GM04504 (cell line): Measurements from ENCODE around the gene PDPR.
"Not testable (repeated sequence)": the region's sequence is repeated elsewhere in the genome, so short reads cannot be mapped to it uniquely, and the experiment has no call there.

Source experiments
- DNase-seq: peaks from one replicate; pipeline ENCODE4 v3.0.0-alpha.2; 2012; ENCODE audit warnings: low read depth

The PDPR gene

DNA sequence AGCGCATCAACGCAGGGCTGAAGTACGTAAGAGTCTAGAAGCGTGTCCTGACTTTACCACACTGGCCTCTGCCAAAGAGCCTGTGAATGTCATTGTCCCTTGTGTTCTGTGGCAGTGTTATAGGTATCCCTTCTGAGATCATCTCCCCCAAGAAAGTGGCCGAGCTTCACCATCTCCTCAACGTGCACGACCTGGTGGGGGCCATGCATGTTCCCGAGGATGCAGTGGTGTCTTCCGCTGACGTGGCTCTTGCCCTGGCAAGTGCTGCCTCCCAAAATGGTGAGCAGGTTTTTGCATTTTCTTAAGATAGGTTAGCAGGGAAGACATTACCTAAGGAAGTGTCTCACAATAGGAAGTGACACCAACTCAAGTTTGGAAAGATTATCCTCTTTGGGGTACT, 14.7 kb downstream of the PDPR start:
- DNase-seq: not testable (repeated sequence)

DNA sequence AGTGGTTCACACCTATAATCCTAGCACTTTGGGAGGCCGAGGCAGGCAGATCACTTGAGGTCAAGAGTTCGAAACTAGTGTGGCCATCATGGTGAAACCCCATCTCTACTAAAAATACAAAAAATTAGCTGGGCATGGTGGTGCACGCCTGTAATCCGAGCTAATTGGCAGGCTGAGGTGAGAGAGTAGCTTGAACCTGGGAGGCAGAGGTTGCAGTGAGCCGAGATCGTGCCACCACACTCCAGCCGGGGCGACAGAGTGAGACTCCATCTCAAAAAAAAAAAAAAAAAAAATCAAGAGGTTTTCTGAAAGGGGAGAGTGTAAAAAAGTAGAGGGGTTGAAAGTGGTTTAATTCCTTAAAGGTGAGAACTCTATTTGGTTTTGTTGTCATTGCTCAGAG, 21.7 kb downstream of the PDPR start:
- not testable (repeated sequence) for DNase-seq

DNA sequence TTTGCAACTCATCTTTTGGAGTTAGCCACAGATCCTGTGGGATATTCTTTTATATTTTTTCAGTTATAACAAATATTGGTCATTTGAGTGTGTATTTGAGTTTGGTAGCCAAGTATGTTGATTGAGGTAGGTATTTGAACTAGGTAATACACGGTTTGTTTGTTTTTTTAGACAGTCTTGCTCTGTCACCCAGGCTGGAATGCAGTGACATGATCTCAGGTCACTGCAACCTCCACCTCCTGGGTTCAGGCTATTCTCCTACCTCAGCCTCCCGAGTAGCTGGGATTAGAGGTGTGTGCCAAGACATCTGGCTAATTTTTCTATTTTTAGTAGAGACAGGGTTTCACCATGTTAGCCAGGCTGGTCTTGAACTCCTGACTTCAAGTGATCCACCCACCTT, 22.5 kb downstream of the PDPR start:
- DNase-seq: not testable (repeated sequence)

DNA sequence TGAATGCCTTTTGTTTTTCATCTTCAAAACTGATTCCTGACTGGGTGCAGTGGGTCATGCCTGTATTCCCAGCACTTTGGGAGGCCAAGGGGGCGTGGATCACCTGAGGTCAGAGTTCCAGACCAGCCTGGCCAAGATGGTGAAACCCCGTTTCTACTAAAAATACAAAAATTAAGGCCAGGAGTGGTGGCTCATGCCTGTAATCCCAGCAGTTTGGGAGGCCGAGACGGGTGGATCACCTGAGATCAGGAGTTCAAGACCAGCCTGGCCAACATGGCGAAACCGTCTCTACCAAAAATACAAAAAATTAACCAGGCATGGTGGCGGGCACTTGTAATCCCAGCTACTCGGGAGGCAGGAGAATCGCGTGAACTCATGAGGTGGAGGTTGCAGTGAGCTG, 28.6 kb downstream of the PDPR start:
- DNase-seq: not testable (repeated sequence)

DNA sequence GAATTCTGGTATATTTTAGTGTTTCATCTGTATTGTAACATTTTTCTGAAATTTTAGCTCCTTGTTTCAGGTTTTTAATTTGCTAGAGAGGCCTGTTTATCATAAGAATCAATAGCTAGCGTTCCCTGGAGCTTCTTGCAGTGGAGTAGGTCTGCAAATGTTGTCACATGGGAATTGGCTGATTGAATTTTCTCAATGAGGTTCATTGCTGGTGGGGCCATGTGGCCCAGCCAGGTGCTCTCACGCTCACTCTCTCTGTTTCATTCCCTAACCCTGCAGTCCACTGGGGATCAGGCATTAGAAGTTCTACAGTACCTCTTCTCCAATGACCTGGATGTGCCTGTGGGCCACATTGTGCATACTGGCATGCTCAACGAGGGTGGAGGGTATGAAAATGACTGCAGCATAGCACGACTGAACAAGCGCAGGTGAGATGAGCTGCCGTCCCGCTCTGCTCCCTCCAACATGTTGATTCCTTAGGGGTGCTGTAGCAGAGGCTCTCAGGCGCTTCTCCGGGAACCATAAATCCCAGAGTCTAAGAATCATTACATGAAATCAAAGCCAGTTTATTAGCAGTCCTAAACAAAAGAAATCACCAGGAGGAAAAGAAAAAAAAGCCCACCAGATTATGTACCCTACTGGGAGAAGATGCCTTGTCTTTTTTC, 29.2 kb downstream of the PDPR start:
- DNase-seq: not testable (repeated sequence)

DNA sequence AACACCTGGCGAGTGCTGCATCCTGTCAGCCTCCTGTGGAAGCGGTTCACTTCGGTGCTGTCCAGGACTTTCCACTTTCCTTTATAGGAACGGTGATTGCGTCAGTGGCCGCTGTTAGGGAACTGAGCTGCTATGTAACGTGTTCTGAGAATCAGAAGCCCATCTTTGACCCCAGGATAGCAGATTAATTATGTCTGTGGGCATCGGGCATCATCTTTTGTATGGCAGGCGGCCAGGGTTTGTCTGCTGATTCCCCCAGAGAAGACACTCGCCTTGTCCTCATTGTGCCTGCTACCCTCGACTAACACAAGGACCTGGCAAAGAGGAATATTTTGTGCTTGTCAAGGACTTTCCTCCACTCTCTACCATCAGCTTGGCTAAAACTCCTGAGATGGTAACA, 33.7 kb downstream of the PDPR start:
- not testable (repeated sequence) for DNase-seq

DNA sequence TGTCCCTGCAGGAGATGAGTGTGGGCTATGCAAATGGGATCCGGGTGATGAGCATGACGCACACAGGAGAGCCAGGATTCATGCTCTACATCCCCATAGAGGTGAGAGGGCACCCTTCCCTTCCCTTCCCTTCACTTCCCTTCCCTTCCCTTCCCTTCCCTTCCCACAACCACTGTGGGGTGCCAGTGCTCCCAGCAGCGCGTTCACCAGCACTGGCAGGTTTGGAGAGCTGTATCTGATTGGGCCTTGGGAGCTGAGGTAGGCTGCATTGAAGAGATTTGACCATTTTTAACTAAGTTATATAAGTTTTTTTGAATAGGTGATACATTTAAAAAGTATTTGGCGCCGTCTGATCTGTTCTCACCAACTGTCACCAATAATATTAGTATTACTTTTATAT, 34.3 kb downstream of the PDPR start:
- DNase-seq: not testable (repeated sequence)

DNA sequence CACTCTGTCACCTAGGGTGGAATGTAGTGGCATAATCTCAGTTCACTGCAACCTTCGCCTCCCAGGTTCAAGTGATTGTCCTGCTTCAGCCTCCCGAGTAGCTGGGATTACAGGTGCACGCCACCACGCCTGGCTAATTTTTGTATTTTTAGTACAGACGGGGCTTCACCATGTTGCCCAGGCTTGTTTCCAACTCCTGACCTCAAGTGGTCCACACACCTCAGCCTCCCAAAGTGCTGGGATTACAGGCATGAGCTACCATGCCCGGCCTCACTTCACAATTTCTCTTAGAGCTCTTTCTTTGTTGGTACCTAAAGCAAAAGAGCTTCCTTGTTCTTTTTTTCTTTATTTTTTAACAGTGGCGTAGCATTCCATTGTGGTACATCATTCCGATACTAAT, 35.2 kb downstream of the PDPR start:
- DNase-seq: not testable (repeated sequence)

DNA sequence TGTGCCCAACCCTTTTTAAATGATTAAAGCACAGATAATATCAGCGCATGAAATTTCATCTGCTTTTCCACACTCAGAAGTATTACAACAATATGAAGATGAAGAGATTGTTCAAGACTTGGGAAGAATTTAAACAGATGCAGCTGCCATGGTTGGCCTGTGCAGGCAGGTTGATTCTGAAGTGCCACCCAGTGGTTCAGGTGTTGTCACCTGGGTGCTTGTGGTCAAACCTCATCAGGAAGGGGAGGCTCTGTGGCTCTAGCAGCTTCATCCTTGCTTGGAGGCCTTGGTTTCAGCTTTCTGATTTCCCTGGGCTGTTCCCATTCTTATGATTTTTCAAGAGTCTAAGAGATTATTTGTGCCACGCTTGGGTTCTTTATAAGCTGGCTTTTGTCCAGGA, 37.3 kb downstream of the PDPR start:
- no peak for DNase-seq

DNA sequence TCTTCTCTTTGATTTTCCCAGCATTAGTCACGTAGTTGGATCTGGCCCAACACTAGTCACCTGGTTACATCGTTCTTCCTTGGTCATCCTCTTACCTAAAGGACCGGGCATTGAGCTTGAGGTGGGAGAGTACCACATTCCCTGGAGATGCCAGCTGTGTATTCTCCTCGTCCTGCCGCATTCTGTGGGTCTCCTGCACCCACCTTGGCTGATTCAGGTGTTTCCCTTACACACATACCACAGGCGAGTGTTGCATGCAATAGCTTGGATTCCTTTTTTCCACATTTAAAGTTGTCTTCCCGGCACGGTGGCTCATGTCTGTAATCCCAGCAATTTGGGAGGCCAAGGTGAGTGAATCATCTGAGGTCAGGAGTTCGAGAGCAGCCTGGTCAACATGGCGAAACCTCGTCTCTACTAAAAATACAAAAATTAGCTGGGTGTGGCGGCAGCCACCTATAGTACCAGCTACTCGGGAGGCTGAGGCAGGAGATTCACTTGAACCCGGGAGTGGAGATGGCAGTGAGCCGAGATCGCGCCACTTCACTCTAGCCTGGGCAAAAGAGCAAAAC, 37.9 kb downstream of the PDPR start:
- DNase-seq: no peak

DNA sequence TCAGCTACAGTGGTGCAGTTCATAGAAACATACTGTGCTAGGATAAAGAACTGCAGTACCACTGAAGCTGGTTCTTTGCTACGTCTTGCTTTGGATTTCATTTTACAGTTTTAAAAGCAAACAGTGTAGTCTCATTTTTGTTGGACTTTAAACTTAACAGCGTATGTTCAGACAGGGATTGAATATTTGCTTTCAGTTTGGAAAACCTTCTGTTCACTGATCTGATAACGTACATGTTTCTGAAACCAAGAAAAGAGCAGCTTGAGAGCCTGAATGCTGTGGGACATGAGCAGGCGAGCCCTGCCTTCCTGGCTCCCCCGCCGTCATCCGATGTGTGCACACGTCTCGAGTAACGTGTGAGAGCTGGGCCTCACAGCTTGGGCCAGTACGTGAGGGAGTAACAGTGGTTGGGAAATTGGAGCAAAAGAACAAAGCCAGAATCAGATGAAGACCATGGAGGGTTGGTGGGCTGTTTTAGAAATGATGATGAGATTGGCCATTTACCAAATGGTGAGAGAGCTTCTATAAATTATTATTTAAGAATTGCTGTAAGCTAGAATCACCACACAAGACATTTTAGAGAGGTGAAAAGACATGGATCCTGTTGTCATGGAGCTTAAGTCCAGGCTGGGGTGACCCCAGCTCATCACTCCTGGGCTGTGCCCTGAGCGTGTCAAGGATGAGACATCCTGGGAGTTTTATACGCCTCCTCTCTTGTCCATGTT, 38.6 kb downstream of the PDPR start:
- DNase-seq: no peak

DNA sequence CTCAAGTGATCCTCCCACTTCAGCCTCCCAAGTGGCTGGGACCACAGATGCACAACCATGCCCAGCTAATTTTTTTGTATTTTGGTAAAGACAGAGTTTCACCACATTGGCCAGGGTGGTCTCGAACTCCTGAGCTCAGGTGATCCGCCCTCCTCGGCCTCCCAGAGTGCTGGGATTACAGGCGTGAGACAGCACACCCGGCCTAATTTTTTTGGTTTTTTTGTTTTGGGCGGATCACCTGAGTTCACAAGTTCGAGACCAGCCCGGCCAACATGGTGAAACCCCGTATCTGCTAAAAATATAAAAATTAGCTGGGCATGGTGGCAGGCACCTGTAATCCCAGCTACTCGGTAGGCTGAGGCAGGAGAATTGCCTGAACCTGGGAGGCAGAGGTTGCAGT, 40.6 kb downstream of the PDPR start:
- not testable (repeated sequence) for DNase-seq

DNA sequence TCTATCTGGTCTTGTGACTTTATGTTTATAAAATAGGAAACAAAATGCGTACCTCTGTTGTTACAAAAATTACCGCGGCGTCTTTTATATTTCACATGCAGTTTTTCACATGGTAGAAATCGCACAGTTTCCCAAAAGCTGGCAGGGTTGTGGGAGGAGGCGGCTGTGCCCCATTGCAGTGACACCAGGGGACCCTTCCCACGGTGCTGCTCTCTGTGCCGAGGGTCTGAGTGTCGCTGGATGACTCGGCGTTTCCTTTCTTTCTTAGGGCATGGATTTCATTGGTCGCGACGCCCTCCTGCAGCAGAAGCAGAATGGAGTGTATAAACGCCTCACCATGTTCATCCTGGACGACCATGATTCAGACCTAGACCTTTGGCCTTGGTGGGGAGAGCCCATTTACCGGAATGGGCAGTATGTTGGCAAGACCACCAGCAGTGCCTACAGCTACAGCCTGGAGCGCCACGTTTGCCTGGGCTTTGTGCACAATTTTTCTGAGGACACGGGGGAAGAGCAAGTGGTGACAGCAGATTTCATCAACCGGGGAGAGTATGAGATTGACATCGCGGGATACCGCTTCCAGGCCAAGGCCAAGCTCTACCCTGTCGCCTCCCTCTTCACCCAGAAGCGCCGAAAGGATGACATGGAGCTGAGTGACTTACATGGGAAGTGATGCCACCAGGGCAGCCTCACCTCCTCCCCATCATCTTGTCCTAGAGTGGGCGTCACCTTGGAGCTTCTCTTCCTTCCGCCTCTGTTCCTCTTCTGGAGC, 42.3 kb downstream of the PDPR start:
- DNase-seq: no peak

DNA sequence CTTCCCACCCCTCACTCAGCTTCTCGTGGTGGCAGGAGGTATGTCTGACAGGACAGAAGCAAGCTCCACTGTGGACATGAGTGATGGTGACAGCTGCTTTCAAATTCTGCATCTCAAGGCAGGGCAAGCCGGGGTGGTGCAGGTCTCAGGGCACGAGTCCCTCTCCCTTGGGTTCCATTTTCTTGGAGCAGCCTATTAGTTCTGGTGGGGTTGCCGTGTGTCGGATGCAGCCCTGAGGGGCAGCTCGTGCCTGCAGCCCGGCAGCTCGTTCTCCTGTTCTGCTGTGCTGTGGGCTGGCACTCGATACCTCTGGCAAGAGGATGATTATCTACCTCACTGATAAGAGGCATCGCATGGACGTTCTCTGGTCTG, 43.0 kb downstream of the PDPR start:
- no peak for DNase-seq

DNA sequence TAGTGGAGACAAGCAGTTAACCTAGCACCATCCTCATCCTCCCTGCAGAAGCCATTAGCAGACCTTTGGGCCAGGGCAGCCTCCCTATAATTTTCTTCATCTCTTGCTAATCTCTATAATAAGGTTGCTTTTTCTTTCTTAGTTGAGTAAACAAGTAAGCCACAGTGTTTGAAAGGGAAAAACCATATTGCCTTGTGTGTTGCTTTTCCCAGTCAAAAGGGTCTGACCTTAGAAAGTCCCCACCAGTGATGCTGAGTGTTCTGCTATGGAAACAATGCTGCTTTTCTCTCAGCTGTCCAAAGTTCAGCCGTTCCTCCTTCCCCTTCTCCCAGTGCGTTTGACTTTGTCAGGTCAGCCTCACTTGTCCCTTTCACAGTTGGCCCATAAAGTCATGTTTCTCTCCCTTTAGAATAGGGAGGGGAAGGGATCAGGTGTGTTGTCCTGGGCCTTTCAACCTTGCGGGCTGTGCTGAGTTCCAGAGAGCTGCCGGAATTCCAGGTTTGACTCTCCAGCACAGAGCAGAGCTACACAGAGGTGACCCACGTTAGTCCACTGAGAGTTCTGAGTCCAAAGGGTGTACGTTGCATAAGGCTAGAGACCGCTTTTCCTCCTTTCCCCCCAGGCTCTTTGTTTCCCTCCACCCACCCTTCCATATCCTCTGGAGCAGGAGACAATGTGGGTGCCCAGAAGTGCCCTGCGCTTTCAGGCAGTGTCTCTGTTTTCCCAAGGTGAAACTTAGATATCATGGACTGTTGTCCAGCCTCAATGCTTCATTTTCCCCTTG, 43.5 kb downstream of the PDPR start:
- no peak for DNase-seq

DNA sequence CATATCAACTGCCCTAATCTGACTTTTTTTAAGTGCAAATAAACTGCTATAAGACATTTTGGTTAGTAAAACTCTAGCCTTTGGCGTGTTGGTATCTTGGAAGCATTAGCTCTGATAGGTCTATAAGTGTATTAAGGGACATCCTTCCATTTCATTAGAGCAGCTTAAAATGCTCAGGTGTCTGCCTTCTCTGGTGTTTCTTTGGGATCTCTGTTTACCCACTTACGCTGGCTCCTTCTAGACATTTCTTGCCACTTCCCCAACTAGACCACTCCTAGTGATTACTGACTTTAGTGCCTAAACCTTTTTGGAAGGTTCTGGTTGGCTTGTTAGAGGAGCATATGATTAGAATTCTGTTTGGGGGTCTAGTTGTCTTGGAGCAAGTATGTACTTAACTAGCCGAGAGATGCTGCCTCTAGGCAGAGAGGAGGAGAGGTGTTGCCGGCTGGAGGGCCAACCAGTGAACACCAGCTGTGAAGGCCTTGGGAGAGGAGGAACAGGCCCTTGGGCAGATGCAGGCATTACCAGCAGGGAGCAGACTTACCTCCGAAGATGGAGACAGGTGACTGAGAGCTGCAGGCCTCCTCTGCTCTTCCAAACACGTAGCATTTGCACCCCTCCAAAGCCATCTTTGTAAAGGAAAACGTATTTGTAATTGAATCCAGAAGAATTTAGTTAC, 44.3 kb downstream of the PDPR start:
- DNase-seq: no peak

DNA sequence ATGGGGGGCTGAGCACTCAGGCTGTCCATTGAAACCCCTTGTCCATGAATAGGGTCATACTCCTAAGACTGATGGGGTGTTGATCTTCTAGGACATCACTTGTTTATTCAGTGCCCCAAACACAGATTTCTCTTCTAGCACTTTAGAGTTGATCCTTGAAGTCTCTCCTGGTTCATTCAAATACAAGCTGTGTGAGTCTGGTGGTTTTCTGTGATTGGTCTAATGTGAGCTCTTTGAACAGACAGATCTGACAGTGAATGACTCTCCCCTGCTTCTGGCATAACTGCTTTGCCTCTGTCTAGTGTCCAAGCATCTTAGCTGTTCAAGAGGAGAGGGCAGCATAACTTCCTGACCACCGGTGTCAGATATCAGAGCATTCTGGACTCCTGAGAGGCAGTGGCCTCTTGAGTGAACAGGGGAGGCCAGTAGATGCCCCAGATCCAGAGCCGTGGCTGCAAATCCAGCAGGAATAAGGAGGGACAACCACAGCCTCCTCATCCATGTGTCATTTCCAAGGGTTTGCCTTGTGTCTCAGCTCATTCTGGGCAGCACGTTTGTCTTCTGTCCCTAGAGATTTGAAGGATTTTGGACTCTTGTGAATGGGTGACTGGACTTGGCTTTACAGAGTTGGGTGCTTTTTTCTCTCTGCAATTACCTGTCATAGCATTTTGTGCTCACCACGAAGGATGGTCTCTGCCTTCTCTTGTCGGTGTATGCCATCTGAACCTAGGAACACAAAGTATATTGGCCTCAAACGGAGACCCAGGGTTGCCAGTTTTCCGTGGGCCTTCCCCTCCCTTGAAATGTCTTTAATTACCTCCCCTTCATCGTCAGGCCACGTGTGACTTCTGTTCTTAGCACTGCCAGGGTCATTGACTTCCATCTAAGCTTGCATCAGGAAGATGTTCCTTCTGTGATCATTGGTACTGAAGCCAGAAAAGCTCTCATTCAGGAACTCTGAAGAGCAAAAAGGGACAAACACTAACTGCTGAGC, 45.5 kb downstream of the PDPR start:
- no peak for DNase-seq

DNA sequence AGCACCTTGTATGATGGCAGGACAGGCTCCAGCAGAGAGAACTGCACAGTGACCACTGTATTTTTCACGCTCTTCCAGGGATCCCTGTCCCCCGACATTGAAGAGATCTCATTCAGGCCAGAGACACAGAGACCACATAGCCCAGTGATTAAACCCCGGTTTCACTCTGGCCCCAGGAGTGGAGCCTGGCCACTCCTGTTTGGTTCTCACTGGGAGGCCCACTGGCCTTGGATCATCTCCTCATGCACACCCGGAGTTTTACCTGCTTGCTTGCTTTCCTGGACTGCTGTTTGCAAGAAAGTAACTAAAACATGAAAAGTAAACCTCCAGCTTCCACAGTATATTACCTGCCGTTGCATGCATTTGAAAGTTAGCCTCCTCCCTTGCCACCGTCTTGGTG, 46.3 kb downstream of the PDPR start:
- no peak for DNase-seq

DNA sequence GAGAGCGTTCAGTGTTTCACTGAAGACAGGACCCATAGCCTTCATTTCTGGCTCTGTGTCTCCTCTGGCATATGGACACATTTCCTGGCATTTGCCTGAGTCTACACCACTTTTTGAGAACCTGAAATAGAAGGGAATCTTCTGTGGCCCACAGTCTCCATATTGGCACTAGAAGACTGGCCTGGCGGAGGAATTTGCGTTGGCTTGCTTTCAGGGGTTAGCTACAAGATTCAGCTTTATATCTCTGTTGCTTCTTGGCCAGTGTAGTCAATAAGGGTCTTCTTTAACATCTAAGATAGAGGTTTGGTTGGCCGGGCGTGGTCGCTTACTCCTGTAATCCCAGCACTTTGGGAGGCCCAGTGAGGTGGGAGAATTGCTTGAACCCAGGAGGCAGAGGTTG, 46.7 kb downstream of the PDPR start:
- no peak for DNase-seq

DNA sequence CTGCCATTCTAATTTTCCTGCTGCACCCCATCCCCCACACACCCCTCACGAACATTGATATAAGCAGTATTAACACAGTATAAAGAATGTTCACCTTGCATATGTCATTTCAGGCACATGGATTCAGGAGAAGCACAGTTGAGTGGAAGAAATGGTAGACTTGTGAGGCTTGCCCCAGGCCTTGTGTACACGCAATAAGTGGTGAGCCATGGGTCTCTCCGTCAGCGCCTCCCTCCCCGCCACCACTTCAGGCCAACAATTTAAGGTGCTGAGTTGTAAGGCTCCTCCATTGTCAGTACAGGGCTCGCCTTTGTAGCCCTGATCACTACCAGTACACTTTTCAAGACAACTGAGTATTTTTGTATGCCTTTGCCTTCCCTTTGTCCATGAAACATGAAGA, 47.2 kb downstream of the PDPR start:
- DNase-seq: no peak
